HL-60/S4 treated with retinoic acid at 250 ng/mL for 4 days and 3 days (cell line): Measurements from ENCODE around the gene HS3ST6.
"Not testable (repeated sequence)": the region's sequence is repeated elsewhere in the genome, so short reads cannot be mapped to it uniquely, and the experiment has no call there.

Experiments used
- in situ Hi-C: fragments of 300-500 bp; cut with MboI; formaldehyde crosslinking; loops from 2 replicates; pipeline ENCODE4 v1.7.0; 2022; ENCODE audit warnings: low sequenced_read_pairs

HS3ST6 gene

GRCh38 chr16:1929578-1930337 lies 11.5 kb upstream of the HS3ST6 start:
- in situ Hi-C loops: no loop called here

DNA sequence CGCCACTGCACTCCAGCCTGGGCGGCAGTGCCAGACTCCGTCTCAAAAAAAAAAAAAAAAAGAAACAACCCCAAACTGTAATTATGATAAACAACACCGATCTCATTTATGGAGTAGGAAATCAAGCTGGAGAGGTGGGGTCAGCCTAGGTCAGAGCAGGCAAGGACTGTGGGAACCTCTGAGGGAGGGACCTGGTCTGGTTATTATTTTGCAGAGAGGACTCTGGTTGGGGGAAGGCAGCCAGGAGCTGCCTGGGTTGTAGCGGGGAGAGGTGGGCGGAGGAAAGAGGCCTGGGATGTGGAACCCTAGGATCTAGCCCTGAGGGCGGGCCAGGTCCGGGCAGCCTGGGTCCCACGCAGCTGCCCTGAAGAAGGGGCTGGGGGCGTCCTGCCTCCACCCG lies 10.9 kb upstream of the HS3ST6 start:
- in situ Hi-C loops: no loop called here

GRCh38 chr16:1926271-1926670 lies 8.1 kb upstream of the HS3ST6 start:
- in situ Hi-C loops: no loop called here

DNA sequence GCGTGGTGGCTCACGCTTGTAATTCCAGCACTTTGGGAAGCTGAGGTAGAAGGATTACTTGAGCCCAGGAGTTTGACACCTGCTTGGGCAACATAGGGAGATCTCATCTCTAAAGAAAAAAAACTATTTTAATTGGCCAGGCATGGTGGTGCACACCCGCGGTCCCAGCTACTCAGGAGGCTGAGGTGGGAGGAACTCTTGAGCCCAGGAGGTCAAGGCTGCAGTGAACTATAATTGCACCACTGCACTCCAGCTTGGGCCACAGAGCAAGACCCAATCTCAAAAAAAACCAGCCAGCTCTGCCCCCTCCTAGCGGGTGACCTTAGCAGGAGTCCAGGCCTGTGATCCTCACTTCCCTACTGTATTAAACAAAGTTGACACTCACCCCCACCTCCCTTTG lies 5.9 kb upstream of the HS3ST6 start:
- in situ Hi-C loops: no loop called here

DNA sequence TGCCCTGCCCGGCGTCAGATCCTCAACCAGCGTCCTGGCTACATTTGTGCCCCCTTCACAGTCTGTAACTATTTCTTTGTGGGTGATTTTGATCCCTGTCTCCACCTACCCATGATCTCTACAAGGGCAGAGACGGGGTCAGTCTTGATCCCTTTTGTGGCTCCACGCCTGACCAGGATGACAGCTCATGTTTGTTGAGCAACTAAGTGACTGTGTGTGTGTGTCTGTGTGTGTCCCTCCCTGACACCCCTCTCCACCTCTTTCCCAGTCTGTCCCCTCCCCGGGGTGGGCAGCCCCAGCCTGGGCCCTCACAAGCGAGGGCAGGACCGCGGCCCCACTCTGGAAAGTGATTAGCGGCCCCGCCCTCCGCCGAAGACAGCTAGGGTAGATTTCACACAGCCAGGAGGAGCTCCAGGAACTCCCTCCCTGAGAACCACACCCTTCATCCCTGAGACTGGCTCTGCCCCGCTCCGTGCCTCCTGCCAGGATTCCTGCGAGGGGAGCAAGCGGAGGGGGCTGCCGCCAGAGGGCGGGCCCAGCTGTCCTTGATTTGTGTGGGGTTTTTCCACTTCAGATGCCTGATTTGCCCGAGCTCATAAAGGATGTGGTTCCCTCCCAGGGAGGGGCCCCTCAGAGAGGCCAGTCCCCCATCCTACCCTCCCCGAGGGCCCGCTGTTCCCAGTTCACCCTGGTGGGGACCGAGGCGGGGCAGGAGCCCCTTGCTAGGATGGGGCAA lies 5.3 kb upstream of the HS3ST6 start:
- in situ Hi-C loops: no loop called here

- in situ Hi-C loops: no loop called here
Measured at GRCh38 chr16:1922357-1922756, 4.1 kb upstream of the HS3ST6 start.

- in situ Hi-C loops: no loop called here
Measured at GRCh38 chr16:1920727-1921171, 2.5 kb upstream of the HS3ST6 start.

GRCh38 chr16:1920122-1920521 lies 1.9 kb upstream of the HS3ST6 start:
- in situ Hi-C loops: not testable (repeated sequence)

GRCh38 chr16:1919327-1919998 lies 1.2 kb upstream of the HS3ST6 start:
- in situ Hi-C loops: no loop called here

DNA sequence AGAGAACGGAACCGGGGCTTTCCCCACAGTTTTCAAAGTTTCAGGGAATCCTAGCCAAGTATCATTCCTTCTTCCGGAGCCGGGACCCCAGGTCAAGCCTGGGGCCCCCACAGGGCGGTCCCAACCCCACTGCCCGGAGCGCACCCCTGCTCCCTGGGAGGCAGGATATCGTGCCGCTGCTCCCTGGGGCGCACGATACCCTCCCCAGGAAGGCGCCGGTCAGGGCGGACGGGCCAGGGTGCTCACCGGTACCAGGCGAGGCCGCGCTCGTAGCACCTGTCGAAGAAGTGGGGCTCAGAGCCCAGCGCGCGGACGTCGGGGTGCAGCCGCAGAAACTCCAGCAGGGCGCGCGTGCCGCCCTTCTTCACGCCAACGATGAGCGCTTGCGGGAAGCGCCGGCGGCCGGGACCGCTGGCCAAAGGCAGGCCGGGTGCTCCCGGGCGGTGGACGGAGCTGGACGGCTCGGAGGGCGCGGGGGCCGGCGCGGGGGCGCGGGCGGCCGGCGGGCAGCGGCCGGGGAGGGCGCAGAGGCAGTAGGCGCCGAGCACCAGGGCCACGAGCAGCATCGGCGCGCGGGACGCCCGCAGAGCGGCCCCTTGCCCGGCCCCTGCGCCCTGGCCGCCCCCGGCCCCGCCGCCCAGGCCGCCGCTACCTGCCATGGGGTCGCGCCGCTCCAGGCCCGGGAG lies 407 bp downstream of the HS3ST6 start:
- in situ Hi-C loops: no loop called here

GRCh38 chr16:1917056-1917664 lies 1.1 kb downstream of the HS3ST6 start:
- in situ Hi-C loops: no loop called here

DNA sequence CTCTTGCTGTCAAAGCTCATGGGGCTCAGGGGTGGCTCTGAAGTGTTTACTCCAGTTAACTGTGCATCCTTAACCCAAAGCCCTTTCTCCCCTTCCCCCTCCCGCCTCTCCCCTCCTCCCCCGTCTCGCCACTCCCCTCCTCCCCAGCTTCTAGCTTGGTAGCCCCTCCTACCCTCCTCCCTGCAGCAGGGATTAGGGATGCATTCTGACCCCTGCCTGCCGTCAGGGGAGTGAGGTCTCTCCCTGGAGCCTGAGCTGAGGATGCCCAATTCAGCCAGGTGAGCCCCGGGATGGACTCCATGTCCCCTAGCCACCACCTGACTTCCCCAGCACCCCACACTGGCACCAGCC lies 1.6 kb downstream of the HS3ST6 start:
- in situ Hi-C loops: no loop called here

- in situ Hi-C loops: no loop called here
Measured at GRCh38 chr16:1915732-1916639, 2.2 kb downstream of the HS3ST6 start.

- in situ Hi-C loops: no loop called here
Measured at GRCh38 chr16:1914988-1915387, 3.2 kb downstream of the HS3ST6 start.

DNA sequence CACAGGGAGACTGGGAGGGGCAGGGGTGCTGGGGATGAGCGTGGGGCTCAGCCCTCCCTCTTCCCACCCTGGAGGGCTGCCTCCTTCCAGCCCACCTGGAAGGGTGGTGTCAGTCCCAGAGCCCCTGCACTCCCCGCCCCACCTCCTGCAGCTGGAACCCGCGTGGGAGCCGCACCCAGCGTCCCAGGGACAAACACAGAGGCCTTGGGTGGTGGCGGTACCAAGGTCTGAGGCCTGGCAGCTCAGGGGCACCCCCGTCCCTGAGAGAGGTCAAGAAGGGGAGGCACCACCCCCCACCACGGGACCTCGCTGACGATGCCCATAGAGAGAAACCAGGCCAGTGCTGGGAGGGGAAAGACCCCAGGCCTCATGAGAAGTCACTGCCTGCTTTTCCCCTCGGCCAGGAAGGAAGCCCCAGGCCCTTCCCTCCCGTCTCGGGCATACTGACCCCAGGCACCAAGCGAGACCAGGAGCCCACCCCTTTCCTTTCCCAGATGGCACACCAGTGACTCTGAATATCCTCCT lies 4.1 kb downstream of the HS3ST6 start:
- in situ Hi-C loops: no loop called here

GRCh38 chr16:1913327-1914083 lies 4.7 kb downstream of the HS3ST6 start:
- in situ Hi-C loops: no loop called here

DNA sequence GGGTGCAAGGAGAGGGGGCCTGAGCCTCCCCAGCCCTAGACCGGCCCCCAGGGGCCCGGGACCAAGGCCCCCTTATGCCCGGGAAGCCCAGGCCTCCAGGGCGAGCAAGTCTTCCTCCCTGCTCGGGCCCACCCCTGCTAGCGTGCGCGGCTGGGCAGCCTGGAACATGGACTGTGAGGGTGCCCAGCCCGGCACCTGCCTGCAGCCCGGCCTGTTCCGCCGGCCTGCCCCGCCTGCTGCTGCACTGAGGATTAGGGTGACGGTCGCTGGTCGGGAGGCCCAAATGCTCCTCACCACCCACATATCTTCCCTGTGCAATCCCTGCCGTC lies 6.0 kb downstream of the HS3ST6 start:
- in situ Hi-C loops: no loop called here

- in situ Hi-C loops: no loop called here
Measured at GRCh38 chr16:1911467-1912214, 6.6 kb downstream of the HS3ST6 start.
